Measurements from ENCODE around the gene PLA2G2F. TPM values are rescaled to one million over a fixed set of nuclear protein-coding genes. Genes with fewer than 3 reads are reported as not detected.

The PLA2G2F gene
- total RNA-seq, 4 donors from 2014 or later, result not detected

DNA sequence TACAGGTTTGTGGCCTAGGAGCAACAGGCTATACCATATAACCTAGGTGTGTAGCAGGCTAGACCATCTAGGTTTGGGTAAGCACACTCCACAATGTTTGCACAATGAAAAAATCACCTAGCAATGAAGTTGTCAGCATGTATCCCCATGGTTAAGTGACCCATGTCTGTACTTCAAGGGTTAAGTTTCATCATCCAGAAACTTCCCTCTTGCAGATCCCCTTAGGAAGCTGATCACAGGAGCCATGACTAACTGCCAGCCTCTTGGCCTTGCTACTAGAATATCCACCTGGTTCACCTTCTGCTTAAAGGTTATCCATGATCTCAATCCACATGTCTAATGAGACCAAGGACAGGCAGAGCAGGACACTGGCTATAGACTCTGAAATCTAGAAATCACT, 43.3 kb downstream of the PLA2G2F start:
- Histone ChIP-seq H3K4me3 (no peak overlapping the region), H3K36me3 (no peaks in the 10 kb centered on the region), H3K27me3 (peaks cover 0 to 8% (median 0%) of the 10 kb centered on the region in 4 donors), H3K9me3 (no peaks in the 10 kb centered on the region), H3K27ac (replicated peaks in 1 of 4) (no peak overlapping the region), H3K4me1 (peaks cover 18 to 59% (median 53%) of the 10 kb centered on the region in 4 donors)
- TF ChIP-seq POLR2A (IDR thresholded peaks at IDR 0.05; ENCODE audit: low read depth) (no peak), EP300 (IDR thresholded peaks at IDR 0.05) (no peak), POLR2AphosphoS5 (IDR thresholded peaks at IDR 0.05) (no peak)
- TF ChIP-seq, protein P1, sequence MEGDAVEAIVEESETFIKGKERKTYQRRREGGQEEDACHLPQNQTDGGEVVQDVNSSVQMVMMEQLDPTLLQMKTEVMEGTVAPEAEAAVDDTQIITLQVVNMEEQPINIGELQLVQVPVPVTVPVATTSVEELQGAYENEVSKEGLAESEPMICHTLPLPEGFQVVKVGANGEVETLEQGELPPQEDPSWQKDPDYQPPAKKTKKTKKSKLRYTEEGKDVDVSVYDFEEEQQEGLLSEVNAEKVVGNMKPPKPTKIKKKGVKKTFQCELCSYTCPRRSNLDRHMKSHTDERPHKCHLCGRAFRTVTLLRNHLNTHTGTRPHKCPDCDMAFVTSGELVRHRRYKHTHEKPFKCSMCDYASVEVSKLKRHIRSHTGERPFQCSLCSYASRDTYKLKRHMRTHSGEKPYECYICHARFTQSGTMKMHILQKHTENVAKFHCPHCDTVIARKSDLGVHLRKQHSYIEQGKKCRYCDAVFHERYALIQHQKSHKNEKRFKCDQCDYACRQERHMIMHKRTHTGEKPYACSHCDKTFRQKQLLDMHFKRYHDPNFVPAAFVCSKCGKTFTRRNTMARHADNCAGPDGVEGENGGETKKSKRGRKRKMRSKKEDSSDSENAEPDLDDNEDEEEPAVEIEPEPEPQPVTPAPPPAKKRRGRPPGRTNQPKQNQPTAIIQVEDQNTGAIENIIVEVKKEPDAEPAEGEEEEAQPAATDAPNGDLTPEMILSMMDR (IDR thresholded peaks at IDR 0.05), result no peak
- DNase-seq (ENCODE audit: extremely low spot score), result no peak
- intact Hi-C loops (cut with DNase I), result no loop called here

DNA sequence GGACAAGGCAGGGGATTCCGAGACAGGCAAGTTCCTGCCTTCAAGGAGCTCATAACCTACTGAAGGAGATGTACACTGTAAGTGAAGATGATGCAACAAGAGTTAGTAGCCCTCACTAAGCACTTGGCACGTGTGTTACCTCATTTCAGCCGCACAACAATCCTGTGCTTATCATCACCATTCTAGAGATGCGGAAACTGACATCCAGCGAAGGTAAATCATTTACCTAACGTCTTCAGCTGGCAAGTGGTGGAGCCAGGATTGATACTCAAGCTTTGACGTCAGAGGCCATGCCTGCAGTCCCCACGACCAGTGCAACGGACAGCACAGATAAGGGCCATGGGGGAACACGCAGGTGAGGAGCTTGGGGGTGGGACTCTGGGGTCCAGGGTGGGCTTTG, 43.9 kb downstream of the PLA2G2F start:
- no peak for DNase-seq (ENCODE audit: extremely low spot score)
- Histone ChIP-seq H3K27me3 (peaks cover 0 to 8% (median 0%) of the 10 kb centered on the region in 4 donors), H3K9me3 (no peaks in the 10 kb centered on the region), H3K36me3 (no peaks in the 10 kb centered on the region), H3K4me3 (no peak overlapping the region), H3K4me1 (peaks cover 22 to 59% (median 53%) of the 10 kb centered on the region in 4 donors), H3K27ac (replicated peaks in 1 of 4) (peak overlapping the region in 2 of 4 donors; percentile 50 to 86)
- TF ChIP-seq, protein P1 (IDR thresholded peaks at IDR 0.05), result no peak
- TF ChIP-seq POLR2A (IDR thresholded peaks at IDR 0.05; ENCODE audit: low read depth) (no peak), EP300 (IDR thresholded peaks at IDR 0.05) (no peak), POLR2AphosphoS5 (IDR thresholded peaks at IDR 0.05) (no peak)
- WGBS, result 83% methylated on average over 6 of the region's 10 CpGs
- intact Hi-C loops (cut with DNase I), result no loop called here

DNA sequence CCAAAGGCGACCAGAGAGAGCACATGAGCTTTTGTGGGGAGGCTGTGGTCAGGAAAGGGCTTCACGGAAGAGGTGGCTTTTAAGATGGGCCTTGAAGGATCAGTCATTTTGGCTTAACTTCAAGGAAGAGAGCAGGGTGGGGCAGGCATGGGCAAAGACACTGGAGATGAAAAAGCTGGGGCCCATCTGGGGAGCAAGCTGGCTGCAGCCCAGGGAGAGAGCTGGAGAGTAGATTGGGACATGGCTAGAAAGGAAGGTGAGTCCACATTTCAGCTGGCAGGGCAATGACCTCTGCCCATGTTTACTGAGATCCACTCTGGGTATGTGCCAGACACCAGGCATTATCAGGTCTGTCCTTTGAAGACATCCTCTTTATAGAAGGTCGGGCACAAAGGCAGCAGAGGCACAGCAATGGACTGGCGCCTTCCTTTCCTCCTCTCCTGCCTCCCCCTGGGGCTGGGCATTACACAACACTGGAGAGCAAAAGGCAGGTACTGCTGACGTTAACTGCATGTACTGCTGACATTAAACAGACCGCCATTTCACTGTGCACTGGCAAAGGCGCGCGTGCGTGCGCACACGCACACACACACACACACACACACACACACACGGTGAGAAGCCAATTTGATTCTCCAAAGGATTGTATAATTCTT, 44.6 kb downstream of the PLA2G2F start:
- peak overlapping the region in 3 of 4 donors; percentile 86 to 93 (median 88) for H3K27ac ChIP-seq (replicated peaks in 1 of 4)
- no peak for DNase-seq (ENCODE audit: extremely low spot score)

DNA sequence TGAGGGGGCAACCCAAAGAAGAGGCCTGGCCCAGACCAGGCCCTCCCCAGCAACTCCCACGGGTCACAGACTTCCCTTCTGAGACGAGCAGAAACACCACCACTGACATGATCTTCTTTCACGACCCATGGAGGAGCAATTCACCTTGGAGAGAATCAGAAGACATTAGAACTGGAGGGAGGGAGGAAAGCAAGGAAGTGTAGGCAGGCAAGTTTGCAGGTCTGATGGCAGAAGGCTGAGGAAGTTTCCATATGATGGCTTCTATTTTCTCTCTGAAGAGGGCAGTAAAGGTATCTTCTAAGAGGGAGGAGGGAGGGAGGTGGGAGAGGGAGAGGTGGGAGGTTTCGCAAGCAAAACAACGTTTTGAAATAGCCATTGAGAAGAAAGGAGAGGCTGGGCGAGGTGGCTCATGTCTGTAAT, 45.4 kb downstream of the PLA2G2F start:
- H3K4me1 ChIP-seq, result peaks cover 22 to 59% (median 53%) of the 10 kb centered on the region in 4 donors
- intact Hi-C loops (cut with DNase I), result no loop called here
- H3K4me3 ChIP-seq, result no peak overlapping the region
- TF ChIP-seq, protein P1 (IDR thresholded peaks at IDR 0.05), result no peak
- TF ChIP-seq POLR2A (IDR thresholded peaks at IDR 0.05; ENCODE audit: low read depth) (no peak), POLR2AphosphoS5 (IDR thresholded peaks at IDR 0.05) (no peak), EP300 (IDR thresholded peaks at IDR 0.05) (no peak)
- H3K27me3 ChIP-seq, result peaks cover 0 to 8% (median 0%) of the 10 kb centered on the region in 4 donors
- no peaks in the 10 kb centered on the region for H3K36me3 ChIP-seq
- 66% methylated on average over 6 of the region's 6 CpGs for WGBS
- H3K9me3 ChIP-seq, result no peaks in the 10 kb centered on the region
- H3K27ac ChIP-seq (replicated peaks in 1 of 4), result peak overlapping the region in 3 of 4 donors; percentile 86 to 93 (median 88)
- DNase-seq (ENCODE audit: extremely low spot score), result no peak

More for the DNA sequence above, 44.6 kb downstream of the PLA2G2F start:
- peaks cover 22 to 59% (median 53%) of the 10 kb centered on the region in 4 donors for H3K4me1 ChIP-seq
- no peaks in the 10 kb centered on the region for H3K36me3 ChIP-seq
- no peaks in the 10 kb centered on the region for H3K9me3 ChIP-seq
- TF ChIP-seq EP300 (IDR thresholded peaks at IDR 0.05) (no peak), POLR2AphosphoS5 (IDR thresholded peaks at IDR 0.05) (peak in 1 of 2 donors; percentile 15)
- no peak overlapping the region for H3K4me3 ChIP-seq
- intact Hi-C loops (cut with DNase I), result no loop called here
- 79% methylated on average over 12 of the region's 13 CpGs for WGBS
- peaks cover 0 to 8% (median 0%) of the 10 kb centered on the region in 4 donors for H3K27me3 ChIP-seq

- peak overlapping the region; percentile 86 to 93 (median 88) for H3K27ac ChIP-seq (replicated peaks in 1 of 4)
- 77% methylated on average over 14 of the region's 17 CpGs for WGBS
- no peak for DNase-seq (ENCODE audit: extremely low spot score)
- TF ChIP-seq POLR2A (IDR thresholded peaks at IDR 0.05; ENCODE audit: low read depth) (no peak), POLR2AphosphoS5 (IDR thresholded peaks at IDR 0.05) (no peak), EP300 (IDR thresholded peaks at IDR 0.05) (no peak)
- TF ChIP-seq, protein P1 (IDR thresholded peaks at IDR 0.05), result no peak
- H3K4me1 ChIP-seq, result peaks cover 22 to 62% (median 57%) of the 10 kb centered on the region in 4 donors
- H3K4me3 ChIP-seq, result peak overlapping the region; percentile 62 to 72 (median 67)
- H3K27me3 ChIP-seq, result peaks cover 0 to 8% (median 0%) of the 10 kb centered on the region in 4 donors
- intact Hi-C loops (cut with DNase I), result no loop called here
- H3K9me3 ChIP-seq, result no peaks in the 10 kb centered on the region
- H3K36me3 ChIP-seq, result no peaks in the 10 kb centered on the region
These were observed 46.1 kb downstream of the PLA2G2F start for GRCh38 chr1:20184997-20185833.
